ENCODE results near the gene EDN3. TPM values are rescaled to one million over a fixed set of nuclear protein-coding genes. Genes with fewer than 3 reads are reported as not detected.

The EDN3 gene, protein sequence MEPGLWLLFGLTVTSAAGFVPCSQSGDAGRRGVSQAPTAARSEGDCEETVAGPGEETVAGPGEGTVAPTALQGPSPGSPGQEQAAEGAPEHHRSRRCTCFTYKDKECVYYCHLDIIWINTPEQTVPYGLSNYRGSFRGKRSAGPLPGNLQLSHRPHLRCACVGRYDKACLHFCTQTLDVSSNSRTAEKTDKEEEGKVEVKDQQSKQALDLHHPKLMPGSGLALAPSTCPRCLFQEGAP
- total RNA-seq (2014; rRNA removed; shearing (Covaris generic)) = not detected in 2 replicates

DNA sequence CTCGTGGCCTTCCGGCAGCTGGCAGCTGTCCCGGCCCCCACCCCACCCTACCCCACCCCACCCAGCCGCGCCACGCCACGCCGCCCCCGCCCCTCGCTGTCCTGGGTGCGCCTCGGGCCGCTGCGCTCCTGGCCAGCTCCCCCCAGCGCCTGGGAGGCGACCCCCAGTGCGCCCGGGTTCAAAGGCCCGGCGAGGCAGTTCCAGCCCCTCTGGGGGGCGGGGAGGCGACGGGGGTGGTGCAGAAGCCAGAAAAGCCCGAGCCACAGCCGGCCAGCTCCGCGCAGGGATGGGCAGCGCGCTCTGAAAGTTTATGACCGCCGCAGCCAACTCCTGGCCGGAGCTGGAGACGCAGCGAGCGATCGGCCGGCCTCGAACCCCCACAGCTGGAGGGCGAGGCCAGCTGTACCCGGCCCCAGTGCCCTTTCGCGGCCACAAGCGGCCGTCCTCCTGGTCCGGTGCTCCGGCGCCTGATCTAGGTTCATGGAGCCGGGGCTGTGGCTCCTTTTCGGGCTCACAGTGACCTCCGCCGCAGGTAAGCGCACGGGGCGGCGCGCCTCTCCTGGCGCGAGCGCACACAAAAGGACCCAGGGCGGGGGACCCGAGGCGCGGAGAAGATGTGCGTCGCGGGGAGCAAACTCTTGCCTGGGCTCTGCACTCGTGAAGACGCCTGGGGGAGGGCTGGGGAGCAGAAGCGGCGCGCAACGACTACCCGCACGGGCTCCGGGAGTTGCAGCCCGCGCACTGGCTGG lies at the start of gene EDN3:
Gene EDN3, plus strand, starts transcription at position 279 of the 749 bp plus-strand sequence. Its CDS starts 202 bp downstream, at position 481.
- no peak for DNase-seq (ENCODE audit: low read depth)

GRCh38 chr20:59253325-59253724 lies 47.1 kb upstream of the EDN3 start:
- no peak for DNase-seq (ENCODE audit: low read depth)

- peak; percentile 31 for DNase-seq (ENCODE audit: low read depth)
Observed at GRCh38 chr20:59253779-59254319, 46.6 kb upstream of the EDN3 start.

DNA sequence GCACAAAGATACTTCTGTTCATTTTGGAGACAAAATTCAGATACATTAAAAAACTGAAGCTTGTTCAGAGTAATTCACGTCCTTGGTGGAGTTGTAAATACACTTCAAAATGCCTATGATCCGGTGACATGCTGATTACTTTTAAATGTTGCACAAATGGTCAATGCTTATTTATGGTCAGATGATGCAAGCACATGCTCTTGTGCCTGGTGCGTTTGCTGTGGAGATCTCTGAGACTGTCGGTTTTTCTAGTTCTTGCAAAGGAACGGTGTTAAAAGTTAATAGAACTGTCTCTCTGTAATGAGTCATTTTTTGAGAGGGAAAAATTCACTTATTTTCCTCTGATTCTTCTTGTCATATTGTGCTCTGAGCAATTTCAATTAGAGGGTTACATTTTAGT lies 45.2 kb upstream of the EDN3 start:
- DNase-seq (ENCODE audit: low read depth) = no peak

DNA sequence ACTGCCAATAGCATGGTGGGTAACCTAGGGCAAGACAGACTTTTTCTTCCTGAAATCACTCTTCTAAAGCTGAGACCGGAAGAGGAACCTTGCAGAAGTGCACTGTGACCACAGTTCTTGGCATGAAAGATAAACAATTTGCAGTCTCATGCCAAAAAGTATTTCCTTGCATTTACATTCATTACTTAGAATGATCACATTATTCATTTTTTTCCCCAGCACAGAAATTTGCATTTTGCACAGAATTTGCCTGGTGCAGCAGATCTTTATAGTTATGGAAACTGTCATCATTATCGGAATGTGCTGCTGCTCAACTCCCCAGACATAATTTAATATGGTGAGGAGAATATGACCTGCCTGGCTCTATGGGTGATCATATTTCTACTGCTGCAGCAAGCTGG lies 42.2 kb upstream of the EDN3 start:
- DNase-seq (ENCODE audit: low read depth) = no peak

DNA sequence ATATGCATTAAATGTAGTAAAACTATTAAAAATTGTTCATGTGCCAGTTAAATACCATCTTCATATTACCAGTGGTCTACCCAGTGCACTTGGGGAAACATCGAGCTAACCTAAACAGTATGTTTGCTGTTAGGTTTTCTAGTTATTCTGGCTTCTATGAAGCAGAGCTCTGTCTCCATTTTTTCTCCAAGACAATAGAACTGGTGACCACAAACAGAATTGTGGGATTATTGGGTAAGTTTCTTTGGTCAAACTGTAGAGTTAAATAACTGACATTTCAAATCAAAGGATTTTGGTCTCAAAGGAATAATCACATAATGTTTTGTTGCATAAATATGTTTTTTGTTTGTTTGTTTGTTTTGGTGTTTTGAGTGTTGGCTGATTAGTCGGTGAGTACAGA lies 40.5 kb upstream of the EDN3 start:
- DNase-seq (ENCODE audit: low read depth) = no peak

DNA sequence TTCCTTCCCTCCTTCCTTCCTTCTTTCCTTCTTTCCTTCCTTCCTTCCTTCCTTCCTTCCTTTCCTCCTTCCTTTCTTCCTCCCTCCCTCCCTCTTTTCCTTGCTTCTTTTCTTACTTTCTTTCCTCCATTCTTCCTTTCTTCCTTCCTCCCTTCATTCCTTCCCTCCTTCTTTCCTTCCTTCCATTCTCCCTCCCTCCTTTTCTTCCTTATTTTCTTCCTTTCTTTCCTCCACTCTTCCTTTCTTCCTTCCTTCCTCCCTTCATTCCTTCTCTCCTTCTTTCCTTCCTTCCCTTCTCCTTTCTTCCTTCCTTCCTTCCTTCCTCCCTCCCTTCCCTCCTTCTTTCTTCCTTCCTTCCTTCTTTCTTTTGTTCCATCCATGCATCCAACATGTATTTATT lies 35.1 kb upstream of the EDN3 start:
- no peak for DNase-seq (ENCODE audit: low read depth)

DNA sequence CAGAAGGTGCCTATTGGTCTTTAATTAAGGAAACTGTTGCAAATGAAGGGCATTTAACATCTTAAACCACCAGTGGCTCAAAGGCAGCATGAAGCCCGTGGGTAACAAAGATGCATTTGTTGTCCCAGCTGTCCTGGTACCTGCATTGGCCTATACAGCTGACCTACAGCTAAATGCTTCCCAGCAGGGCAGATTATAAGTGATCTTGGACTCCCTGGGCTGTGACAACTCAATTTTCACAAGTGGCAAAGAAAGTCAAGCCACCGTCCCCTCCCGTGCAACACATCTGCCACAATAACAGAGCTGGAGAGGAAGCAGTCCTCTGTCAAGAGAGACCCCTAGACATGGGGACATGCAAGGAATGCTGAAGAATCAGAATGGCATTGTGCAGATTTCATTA lies 31.5 kb upstream of the EDN3 start:
- no peak for DNase-seq (ENCODE audit: low read depth)

GRCh38 chr20:59269411-59270025 lies 30.9 kb upstream of the EDN3 start:
- DNase-seq (ENCODE audit: low read depth) = no peak

- no peak for DNase-seq (ENCODE audit: low read depth)
Observed at GRCh38 chr20:59270380-59270779, 30.0 kb upstream of the EDN3 start.

DNA sequence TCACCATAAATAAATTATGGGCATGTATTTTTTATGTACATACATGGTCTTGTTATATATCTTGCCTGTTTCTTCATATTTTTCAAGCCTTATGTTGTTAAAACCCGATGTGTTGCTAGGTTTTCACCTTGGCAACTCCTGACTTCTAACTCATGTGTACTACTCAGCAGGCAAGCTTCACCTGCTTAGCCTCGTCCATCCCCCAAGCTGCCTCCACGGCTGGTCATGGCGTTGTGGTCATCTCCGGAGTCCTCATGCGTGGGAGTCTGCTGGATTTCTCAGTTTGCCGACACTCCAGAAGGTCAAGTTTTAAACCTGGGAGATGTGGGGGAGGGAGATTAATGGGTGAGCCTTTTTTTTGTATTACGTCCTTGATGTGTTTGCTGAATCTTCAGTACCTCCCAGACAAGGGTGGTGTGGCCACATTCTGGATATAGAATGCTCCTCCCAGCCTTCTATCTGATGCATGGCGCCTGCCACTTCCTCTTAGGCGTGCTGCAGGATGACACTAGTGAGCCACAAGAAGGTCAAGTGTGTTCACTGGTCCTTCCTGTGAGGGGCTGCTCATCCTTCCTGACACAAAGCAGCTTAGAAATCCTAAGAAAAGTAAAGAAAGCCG lies 26.6 kb upstream of the EDN3 start:
- DNase-seq (ENCODE audit: low read depth) = no peak

- DNase-seq (ENCODE audit: low read depth) = no peak
Observed at GRCh38 chr20:59276938-59277337, 23.5 kb upstream of the EDN3 start.

DNA sequence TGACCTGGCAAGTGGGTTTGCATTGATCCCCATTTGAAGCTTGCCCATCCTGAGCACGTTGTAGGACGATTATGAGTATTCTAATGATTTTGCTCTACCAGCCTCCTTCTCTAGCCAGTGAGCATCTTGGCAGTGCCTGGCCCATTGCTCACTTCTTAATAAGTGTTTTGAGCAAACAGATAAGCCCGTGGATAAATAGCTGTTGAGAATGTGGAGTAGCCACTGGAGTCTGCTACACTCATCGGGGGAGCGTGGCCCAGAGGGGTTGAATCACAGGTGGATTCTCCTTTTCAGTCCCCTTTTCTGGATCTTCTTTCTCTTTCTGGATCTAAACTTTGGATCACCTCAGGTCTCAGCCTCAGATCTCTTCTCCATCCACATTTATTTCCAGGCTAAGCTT lies 15.9 kb upstream of the EDN3 start:
- no peak for DNase-seq (ENCODE audit: low read depth)

- DNase-seq (ENCODE audit: low read depth) = no peak
Observed at GRCh38 chr20:59289994-59290393, 10.4 kb upstream of the EDN3 start.

GRCh38 chr20:59291740-59292383 lies 8.5 kb upstream of the EDN3 start:
- DNase-seq (ENCODE audit: low read depth) = peak; percentile 13

- no peak for DNase-seq (ENCODE audit: low read depth)
Observed at GRCh38 chr20:59295531-59295930, 4.9 kb upstream of the EDN3 start.

DNA sequence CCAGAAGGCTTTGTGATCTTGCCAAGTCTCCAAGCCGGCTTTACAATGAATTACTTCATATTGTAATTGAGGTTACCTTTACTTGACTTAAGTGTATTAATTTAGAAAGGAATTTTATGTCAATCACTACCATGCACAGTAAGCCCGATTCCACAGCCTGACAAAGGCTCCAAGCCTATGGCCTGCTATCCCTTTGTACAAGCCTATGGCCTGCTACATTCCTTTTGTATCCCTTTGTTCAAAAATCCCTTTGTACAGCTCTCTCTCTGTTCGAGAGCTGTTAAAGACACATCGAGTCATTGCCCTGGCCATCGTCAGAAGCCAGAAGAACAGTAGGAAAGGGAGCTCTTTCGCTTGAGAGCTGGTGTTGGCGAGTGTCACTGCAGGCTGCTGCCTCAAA lies 2.7 kb upstream of the EDN3 start:
- no peak for DNase-seq (ENCODE audit: low read depth)

DNA sequence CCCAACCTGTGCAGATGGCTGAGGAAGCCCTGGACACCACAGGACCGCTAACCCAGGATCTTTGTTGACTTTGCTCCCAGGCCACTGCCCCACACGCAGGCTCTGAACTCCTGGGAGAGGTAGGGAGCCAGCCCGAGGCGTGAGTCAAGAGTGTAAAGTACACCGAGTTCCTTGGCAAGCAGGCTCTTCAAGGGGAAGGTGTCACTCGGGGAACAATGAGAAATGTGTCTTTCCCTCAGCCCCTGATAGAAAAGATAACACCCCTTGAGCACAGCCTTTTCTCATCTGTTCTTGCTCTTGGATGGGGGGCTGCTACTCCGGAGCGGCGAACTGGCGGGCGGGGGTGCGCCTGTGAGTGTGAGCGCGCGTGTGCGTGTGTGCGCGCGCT lies 472 bp upstream of the EDN3 start:
- no peak for DNase-seq (ENCODE audit: low read depth)

- DNase-seq (ENCODE audit: low read depth) = no peak
Observed at GRCh38 chr20:59301343-59302007, 1.1 kb downstream of the EDN3 start.

DNA sequence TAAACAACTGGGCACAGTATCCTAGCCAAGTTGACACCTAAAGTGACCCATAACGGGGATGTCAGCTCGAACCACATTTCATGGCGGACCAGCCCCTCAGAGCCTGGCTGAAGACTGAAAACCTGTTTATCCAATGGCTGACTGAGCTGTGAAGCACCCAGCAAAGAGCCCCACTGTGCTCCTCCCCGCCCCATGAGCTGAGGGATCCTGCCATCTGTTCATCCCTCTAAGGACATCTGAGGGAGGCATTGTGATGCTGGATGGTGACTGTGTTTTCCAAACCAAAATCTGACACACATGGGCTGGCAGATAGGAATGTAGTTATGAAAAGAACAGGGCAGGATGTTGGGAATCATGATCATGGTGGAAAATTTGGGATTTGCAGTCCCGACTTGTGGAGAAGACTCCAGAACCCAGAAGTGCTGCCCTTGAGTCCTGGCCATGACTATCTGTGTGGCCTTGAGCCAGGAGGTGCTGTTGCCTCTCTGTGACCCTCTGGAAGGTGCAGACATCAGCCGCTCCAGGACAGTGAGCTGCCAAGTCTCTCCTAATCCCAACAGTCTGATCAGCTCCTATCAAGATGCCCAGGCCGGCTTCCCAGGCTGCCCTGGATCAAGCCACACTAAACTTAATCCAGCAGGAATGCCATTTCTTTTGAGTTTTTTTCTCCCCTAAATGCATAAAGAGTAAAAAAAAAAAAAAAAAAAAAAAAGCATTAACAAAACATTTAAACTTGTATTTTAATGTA lies 5.7 kb downstream of the EDN3 start:
- DNase-seq (ENCODE audit: low read depth) = no peak

GRCh38 chr20:59307270-59307669 lies 6.9 kb downstream of the EDN3 start:
- no peak for DNase-seq (ENCODE audit: low read depth)

Measured in M059J (cell line).